ENCODE data around the gene PWP2.
A peak's percentile ranks its signal among the peaks of the same experiment; 100 is the strongest.
"Not testable (repeated sequence)": the region's sequence is repeated elsewhere in the genome, so short reads cannot be mapped to it uniquely, and the experiment has no call there.

PWP2 gene

DNA sequence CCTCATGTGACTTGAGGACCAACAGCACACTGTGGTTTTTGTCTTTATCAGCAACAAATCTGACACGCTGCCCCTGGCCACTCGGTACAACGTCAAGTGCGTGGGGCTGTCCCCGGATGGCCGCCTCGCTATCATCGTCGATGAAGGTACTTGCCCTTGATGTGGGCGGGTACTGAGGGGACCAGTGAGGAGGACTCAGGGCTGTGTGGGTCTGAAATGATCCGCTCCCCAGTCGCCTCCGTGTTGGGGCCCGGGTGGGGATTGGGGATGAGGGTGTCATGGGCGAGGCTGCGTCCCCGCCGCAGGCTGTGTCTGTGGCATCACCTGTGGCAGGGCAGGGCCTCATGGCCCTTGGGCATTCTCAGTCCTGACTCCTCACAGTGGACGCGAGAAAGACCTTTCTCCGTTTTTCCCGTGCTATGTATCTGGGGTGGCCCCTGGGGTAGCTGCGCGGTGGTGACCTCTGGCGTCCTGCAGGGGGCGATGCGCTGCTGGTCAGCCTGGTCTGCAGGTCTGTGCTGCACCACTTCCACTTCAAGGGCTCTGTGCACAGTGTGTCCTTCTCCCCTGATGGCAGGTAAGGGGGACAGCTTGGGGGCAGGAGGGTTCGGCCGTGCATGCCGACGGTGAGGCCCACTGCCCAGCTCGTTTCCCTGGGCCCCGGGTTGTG lies 6.6 kb downstream of the PWP2 start:
- H3K36me3 ChIP-seq; DNase-seq; H3K4me3 ChIP-seq; H3K4me1 ChIP-seq; H3K27ac ChIP-seq; H3K9me3 ChIP-seq; H3K27me3 ChIP-seq; intact Hi-C loops (cut with DNase I; ENCODE audit: low total_unique reads): not testable (repeated sequence)

DNA sequence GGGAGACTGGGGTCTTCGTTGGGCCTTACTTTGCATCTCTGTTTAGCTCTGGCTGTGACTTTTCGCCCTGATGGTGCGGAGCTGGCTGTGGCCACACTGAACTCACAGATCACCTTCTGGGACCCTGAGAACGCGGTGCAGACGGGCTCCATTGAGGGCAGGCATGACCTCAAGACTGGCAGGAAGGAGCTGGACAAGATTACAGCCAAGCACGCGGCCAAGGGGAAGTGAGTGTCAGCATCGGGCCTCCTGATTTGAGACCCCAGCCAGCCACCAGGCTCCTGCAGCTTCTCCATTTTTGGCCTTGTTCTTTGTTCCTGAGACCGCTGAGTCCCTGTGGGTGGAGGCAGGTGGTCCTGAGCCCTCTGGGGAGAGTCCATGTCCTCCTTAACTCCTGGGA lies 14.9 kb downstream of the PWP2 start:
- H3K36me3 ChIP-seq; H3K27me3 ChIP-seq; H3K9me3 ChIP-seq; H3K4me1 ChIP-seq; DNase-seq; H3K4me3 ChIP-seq; H3K27ac ChIP-seq; intact Hi-C loops (cut with DNase I; ENCODE audit: low total_unique reads): not testable (repeated sequence)

DNA sequence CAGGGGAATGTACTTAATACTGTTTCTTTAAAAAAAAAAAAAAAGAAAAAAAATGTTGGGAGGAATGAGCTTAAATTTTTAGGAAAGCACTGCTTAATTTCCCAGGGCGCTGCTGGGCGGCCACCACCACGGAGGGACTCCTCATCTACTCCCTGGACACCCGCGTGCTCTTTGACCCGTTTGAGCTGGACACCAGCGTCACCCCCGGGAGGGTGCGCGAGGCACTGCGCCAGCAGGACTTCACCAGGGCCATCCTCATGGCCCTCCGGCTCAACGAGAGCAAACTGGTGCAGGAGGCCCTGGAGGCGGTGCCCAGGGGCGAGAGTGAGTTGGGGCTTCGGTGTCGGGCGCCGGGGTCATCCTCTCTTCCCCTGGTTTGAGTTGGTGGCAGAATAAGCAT lies 20.6 kb downstream of the PWP2 start:
- H3K4me3 ChIP-seq; H3K27me3 ChIP-seq; H3K27ac ChIP-seq; H3K4me1 ChIP-seq; H3K36me3 ChIP-seq; intact Hi-C loops (cut with DNase I; ENCODE audit: low total_unique reads); H3K9me3 ChIP-seq; DNase-seq: not testable (repeated sequence)

DNA sequence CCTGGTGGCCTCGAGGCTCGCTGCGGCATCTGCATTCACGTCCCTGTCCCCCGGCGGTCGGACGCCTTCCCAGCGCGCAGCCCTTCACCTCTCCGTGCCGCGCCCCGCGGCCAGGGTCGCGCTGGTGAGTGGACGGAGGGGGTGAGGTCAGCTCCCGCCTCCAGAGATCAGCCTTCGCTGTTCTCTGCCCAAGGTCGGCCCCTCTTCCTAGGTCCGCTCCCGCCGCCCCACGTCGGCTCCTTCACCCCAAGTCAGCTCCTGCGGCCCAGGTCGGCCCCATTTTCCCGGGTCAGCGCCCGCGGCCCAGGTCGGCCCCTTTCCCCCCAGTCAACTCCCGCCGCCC lies 26.5 kb downstream of the PWP2 start:
- H3K4me1 ChIP-seq; H3K36me3 ChIP-seq; DNase-seq; H3K27me3 ChIP-seq; H3K9me3 ChIP-seq; intact Hi-C loops (cut with DNase I; ENCODE audit: low total_unique reads): not testable (repeated sequence)
- peak overlapping the region in 1 of 2 donors; percentile 65 for H3K27ac ChIP-seq
- peak overlapping the region in 1 of 2 donors; percentile 50 for H3K4me3 ChIP-seq

DNA sequence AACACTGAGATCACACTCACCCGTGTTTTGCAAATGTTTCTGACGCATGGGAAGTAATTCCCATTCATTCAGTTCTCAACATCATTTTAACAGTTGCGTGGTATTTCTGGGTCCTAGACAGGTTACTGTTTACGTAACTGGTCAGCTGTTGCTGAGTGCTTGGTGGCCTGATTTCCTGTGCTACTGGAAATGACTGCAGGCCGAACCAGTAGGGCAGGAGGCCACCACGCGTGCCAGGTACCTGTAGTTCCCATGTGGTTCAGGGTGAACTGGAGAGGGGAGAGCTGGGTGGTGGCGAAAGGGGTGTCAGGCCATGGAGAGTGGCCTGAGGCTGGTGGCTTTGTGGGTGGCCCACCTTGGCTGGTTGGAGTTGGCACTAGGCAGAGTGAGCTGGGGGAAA lies 27.5 kb downstream of the PWP2 start:
- not testable (repeated sequence) for DNase-seq, H3K4me3 ChIP-seq

DNA sequence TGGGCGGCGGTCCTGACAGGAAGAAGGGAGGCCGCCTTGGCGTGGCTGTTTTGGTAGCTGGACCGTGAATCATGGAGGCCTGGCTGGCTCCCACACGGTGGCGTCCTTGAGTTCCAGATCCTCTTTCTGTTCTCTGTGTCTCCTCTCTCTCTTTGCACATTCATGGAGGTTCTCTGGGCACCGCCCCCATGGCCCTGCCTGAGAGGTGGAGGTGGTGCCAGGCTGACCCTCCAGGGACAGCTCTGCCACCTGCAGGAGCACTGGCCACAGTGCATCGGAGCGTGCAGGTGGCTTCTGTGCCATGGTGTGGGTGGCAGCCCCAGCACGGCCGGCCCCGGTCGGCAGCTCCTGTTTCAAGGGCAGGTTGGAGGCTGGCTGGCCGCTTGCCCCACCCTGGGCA lies 30.8 kb downstream of the PWP2 start:
- H3K9me3 ChIP-seq; H3K4me1 ChIP-seq; H3K27me3 ChIP-seq; H3K27ac ChIP-seq; H3K4me3 ChIP-seq; intact Hi-C loops (cut with DNase I; ENCODE audit: low total_unique reads); H3K36me3 ChIP-seq: not testable (repeated sequence)
- DNase-seq = peak in 1 of 2 donors; percentile 21

More for the DNA sequence above, 27.5 kb downstream of the PWP2 start:
- H3K27ac ChIP-seq; H3K27me3 ChIP-seq; intact Hi-C loops (cut with DNase I; ENCODE audit: low total_unique reads); H3K36me3 ChIP-seq; H3K4me1 ChIP-seq; H3K9me3 ChIP-seq: not testable (repeated sequence)

DNA sequence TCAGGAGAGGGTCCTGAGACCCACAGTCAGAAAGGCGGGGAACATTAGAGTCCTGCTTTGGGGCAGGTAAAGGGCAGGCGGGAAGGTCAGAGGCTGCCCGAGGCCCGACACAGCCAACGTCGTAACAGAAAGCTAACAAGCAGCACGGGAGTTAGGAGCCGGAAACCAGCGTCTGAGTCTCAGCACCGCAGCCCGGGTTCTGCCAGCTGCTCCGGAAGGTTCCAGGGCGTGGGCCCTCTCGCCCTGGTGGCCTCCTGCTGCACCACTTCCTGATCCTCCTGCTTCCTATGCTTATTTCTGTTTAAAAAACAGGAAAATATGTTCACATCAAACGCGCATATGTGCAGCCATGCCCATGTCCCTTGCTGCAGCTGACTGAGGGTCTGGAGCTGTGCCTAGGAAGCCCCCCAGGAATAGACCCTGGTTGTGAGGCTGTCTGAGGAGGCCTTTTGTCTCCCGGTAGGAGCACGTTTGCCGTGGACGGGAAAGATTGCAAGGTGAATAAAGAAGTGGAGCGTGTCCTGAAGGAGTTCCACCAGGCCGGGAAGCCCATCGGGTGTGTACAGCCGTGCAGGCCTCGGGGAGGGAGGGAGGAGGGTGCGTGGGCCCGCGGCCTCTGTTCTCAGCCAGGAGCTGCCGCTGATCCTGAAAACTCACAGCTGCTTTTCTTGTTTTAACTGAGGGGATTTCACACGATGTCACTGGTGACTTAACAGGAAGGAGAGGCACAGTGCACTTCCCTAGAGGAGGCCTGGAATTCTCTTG lies 32.8 kb downstream of the PWP2 start:
- intact Hi-C loops (cut with DNase I; ENCODE audit: low total_unique reads); H3K4me3 ChIP-seq; H3K9me3 ChIP-seq; H3K27ac ChIP-seq; H3K27me3 ChIP-seq; H3K4me1 ChIP-seq; DNase-seq; H3K36me3 ChIP-seq: not testable (repeated sequence)

DNA sequence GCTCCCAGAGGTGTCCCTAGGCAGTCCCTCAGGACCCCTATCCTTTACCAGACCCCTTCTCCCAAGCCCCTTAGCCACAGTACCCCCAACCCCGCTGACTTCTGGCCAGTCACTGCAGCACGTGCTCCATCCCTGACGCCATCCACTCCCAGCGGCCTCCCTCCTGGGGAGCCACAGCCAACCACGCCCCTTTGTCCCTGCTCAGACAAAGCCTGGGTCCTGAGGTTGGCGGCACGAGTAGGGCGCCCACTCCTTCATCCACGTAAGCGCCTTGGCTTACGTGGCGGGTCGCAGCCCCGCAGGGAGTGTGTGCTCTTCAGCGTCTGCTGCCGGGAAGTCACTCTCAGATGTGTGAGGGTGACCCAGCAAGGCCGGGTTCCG lies 33.3 kb downstream of the PWP2 start:
- H3K36me3 ChIP-seq; H3K4me1 ChIP-seq; H3K4me3 ChIP-seq; DNase-seq; H3K27me3 ChIP-seq; intact Hi-C loops (cut with DNase I; ENCODE audit: low total_unique reads); H3K27ac ChIP-seq; H3K9me3 ChIP-seq: not testable (repeated sequence)

DNA sequence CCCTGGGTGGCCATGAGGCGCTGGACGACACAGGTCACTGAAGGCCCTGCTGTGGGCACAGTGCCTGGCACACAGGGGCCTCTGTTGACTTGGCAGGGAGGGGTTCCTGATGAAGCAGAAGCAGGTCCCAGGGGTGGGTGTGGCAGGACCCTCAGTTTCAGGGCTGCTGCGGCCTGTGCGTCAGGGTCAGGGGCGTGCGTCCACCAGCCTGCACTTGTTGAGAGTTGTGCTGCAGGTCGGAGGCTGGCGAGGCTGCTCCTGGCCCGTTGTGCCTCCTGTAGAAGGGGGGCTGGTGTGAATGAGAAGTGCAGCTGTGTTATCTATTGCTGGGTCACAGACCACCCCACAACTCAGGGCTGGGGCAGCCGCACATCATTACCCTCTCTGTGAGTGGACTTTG lies 35.3 kb downstream of the PWP2 start:
- H3K4me1 ChIP-seq; intact Hi-C loops (cut with DNase I; ENCODE audit: low total_unique reads); H3K27ac ChIP-seq; H3K4me3 ChIP-seq; H3K27me3 ChIP-seq; H3K9me3 ChIP-seq; H3K36me3 ChIP-seq: not testable (repeated sequence)
- peak in 1 of 2 donors; percentile 3 for DNase-seq

DNA sequence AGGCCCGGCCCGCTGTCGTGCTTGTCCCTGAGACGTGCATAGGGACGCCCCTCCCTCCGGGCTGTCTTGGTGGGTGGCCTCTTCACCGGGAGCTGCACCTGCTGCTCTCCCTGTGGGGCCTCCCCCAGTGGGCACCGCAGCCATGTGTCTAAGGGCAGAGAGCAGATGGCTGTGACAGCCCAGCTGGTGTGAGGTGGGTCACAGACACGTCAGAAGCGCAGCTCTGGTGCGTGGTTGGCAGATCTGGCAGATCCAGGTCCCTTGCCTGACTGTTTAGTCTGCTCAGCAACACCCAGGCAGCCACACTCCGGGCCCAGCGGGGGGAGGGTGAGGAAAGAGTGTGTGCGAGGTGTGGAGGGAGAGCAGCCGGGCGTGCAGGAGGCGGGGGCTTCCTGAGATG lies 36.2 kb downstream of the PWP2 start:
- H3K4me1 ChIP-seq; intact Hi-C loops (cut with DNase I; ENCODE audit: low total_unique reads); H3K27ac ChIP-seq; H3K27me3 ChIP-seq; DNase-seq; H3K4me3 ChIP-seq; H3K9me3 ChIP-seq; H3K36me3 ChIP-seq: not testable (repeated sequence)

DNA sequence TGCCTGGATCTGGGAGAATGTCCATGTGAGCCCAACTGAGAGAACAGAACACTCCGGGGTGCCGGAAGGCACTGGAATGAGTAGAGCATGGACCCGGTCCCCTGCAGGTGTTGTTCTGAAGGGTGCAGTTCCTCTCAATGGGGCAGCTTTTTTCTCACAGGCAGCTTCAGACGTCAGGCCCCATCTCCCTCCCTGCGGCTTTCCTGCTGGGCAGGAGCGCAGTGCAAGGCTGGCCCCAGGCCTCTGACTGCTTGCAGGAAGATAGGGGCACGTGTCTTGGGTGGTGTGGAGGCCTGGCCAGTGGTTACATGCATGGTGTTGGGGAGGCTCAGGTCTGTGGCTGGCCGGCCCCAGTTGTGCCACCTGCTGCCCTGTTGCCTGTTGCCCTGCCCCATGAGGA lies 36.8 kb downstream of the PWP2 start:
- H3K36me3 ChIP-seq; H3K27me3 ChIP-seq; intact Hi-C loops (cut with DNase I; ENCODE audit: low total_unique reads); H3K27ac ChIP-seq; H3K4me1 ChIP-seq; H3K9me3 ChIP-seq; H3K4me3 ChIP-seq: not testable (repeated sequence)
- peak in 1 of 2 donors; percentile 32 for DNase-seq

DNA sequence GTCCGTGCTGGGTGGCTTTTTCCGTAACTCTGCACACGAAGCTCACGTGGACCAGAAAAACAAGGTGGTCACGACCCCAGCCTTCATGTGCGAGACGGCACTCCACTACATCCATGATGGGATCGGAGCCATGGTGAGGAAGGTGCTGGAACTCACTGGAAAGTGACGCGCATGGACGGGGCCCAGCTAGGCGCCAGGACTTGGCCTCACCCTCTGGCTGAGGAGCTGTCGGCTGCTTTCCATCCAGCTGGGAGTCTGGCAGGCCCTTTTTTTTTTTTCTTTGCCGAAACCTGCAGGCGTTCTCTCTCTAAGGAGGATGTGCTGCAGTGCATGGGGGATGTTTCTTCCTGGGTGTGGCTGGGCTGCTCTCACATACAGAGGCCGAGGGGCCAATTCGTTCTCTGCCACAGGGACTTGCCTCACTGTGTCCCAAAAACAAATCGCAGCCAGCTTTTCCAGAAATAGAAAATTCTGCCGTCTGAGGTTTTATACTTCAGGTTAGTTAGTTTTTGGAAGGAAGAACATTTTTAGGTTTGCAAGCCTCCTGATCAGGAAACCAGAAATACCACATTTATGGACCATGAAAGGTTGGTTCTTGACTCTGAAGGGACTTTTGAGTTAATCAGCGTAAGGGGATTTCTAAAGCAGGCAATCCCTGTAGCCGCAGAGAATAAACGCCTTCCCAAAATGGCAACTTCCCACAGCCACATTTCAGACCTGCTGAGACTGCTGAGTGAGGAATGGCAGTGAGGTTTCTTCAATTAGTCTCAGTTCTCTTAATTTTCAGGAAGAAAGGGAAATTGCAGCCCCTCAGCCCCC lies 37.8 kb downstream of the PWP2 start:
- DNase-seq; H3K27ac ChIP-seq; intact Hi-C loops (cut with DNase I; ENCODE audit: low total_unique reads); H3K36me3 ChIP-seq; H3K27me3 ChIP-seq; H3K4me1 ChIP-seq; H3K9me3 ChIP-seq; H3K4me3 ChIP-seq: not testable (repeated sequence)

DNA sequence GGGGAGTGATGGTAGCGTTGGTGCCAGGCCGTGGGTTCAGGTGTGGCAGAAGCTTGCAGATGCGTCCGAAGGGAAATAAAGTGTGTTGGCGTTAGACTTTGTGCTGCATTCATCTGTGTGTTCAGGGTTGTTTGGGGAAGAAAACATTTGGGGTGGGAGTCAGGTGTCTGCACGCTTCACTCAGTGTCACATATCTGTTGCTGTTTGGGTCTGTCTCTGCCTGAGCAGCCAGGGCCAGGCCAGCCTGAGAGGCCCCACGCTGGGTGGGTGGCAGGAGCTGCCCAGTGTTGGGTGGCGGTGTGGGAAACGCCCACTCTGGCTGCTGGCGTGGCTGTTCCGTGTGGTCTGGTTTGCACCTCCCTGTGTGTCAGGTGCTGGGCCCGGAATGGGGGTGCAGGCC lies 38.4 kb downstream of the PWP2 start:
- H3K36me3 ChIP-seq; intact Hi-C loops (cut with DNase I; ENCODE audit: low total_unique reads); H3K27ac ChIP-seq; H3K27me3 ChIP-seq; DNase-seq; H3K9me3 ChIP-seq; H3K4me3 ChIP-seq; H3K4me1 ChIP-seq: not testable (repeated sequence)

DNA sequence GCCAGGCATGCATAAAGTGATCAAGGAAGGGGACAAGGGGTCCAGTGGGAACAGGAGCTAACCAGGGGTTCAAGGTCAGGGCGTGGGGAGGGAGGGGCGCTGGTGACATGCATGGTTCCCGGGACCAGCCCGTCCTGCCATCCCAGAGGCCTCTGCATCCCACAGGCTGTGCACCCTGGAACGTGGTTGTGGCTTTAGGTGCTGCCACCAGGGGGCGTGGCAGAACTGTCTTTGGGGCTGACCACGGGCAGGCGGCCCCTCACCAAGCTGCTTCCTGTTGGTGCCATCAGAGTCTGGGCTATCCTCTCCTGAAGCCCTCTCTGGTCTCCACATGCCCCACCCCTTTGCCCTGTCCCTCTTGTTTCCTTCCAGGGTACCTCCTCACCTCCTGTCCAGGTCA lies 39.9 kb downstream of the PWP2 start:
- DNase-seq; H3K4me3 ChIP-seq; intact Hi-C loops (cut with DNase I; ENCODE audit: low total_unique reads); H3K36me3 ChIP-seq; H3K27ac ChIP-seq; H3K27me3 ChIP-seq; H3K9me3 ChIP-seq; H3K4me1 ChIP-seq: not testable (repeated sequence)

All from tibial artery (tissue), 4 donors.